ENCODE measurements around the gene SDF2. TPM values are rescaled to one million over a fixed set of nuclear protein-coding genes. Genes with fewer than 3 reads are reported as not detected.

SDF2 gene
- total and polyA plus RNA-seq, 10 donors, result 28.7 to 54.5 (median 46.5) TPM

DNA sequence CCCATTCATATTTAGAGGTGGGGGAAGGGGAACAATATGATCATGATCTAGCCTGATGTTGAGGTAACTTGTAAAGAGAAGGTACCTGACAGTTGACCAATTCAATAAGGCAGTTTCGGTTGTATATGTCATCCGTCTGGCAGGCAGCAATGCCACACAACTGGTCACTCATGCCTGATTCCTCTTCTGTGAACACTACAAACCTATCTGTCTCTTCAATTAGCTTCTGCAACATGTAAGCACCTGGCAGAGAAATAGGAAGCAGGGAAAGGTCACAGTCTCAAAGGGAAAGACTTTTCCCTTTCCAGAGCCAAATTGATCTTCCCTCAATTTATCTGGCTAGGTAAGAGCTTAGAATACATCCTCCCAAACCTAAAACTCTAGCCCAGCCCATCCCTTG lies 37.6 kb downstream of the SDF2 start:
- no peak overlapping the region for H3K4me3 ChIP-seq
- TF ChIP-seq POLR2A (IDR thresholded peaks at IDR 0.05), result no peak
- no peak for TF ChIP-seq POLR2AphosphoS5 (IDR thresholded peaks at IDR 0.05)
- TF ChIP-seq, protein P1, sequence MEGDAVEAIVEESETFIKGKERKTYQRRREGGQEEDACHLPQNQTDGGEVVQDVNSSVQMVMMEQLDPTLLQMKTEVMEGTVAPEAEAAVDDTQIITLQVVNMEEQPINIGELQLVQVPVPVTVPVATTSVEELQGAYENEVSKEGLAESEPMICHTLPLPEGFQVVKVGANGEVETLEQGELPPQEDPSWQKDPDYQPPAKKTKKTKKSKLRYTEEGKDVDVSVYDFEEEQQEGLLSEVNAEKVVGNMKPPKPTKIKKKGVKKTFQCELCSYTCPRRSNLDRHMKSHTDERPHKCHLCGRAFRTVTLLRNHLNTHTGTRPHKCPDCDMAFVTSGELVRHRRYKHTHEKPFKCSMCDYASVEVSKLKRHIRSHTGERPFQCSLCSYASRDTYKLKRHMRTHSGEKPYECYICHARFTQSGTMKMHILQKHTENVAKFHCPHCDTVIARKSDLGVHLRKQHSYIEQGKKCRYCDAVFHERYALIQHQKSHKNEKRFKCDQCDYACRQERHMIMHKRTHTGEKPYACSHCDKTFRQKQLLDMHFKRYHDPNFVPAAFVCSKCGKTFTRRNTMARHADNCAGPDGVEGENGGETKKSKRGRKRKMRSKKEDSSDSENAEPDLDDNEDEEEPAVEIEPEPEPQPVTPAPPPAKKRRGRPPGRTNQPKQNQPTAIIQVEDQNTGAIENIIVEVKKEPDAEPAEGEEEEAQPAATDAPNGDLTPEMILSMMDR (IDR thresholded peaks at IDR 0.05 in 8 of 11, conservative IDR thresholded peaks at IDR 0.05 in 3 of 11), result no peak
- no peaks in the 10 kb centered on the region for H3K27me3 ChIP-seq (replicated peaks in 1 of 7)
- DNase-seq, result no peak
- H3K4me1 ChIP-seq, result no peaks in the 10 kb centered on the region
- no peaks in the 10 kb centered on the region for H3K9me3 ChIP-seq
- 83 to 98% (median 86%) methylated on average over 2 of the region's 2 CpGs for WGBS, 5 donors
- peaks cover 8 to 100% (median 89%) of the 10 kb centered on the region in 6 donors for H3K36me3 ChIP-seq
- intact Hi-C loops (cut with DNase I; ENCODE audit: low total_unique reads), result no loop called here
- no peak overlapping the region for H3K27ac ChIP-seq

DNA sequence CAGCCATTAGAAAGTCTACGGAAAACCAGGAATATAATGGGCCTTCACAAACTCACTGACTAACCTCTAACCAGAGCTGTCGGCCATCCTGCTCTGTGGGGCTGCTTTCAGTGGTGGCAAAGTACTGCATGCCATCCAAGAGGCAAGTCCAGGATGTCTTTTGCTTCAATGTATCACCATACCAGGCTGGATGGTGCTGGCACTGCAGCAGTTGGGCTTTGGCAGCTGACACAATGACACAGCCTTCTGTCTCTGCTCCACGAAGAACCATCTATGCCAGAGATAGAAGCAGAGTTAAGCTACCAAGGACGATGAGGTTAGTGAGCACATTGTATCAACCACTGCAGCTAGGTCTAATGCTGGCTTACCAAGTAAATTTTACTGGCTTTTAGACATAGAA lies 38.0 kb downstream of the SDF2 start:
- no peaks in the 10 kb centered on the region for H3K27me3 ChIP-seq (replicated peaks in 1 of 7)
- intact Hi-C loops (cut with DNase I; ENCODE audit: low total_unique reads), result no loop called here
- TF ChIP-seq POLR2AphosphoS5 (IDR thresholded peaks at IDR 0.05), result no peak
- TF ChIP-seq, protein P1 (IDR thresholded peaks at IDR 0.05 in 8 of 11, conservative IDR thresholded peaks at IDR 0.05 in 3 of 11), result no peak
- TF ChIP-seq POLR2A (IDR thresholded peaks at IDR 0.05), result no peak
- H3K36me3 ChIP-seq, result peaks cover 10 to 100% (median 91%) of the 10 kb centered on the region in 6 donors
- H3K27ac ChIP-seq, result no peak overlapping the region
- DNase-seq, result no peak
- no peak overlapping the region for H3K4me3 ChIP-seq
- no peaks in the 10 kb centered on the region for H3K9me3 ChIP-seq
- 82 to 97% (median 96%) methylated on average over 4 of the region's 4 CpGs for WGBS, 5 donors
- H3K4me1 ChIP-seq, result no peaks in the 10 kb centered on the region

DNA sequence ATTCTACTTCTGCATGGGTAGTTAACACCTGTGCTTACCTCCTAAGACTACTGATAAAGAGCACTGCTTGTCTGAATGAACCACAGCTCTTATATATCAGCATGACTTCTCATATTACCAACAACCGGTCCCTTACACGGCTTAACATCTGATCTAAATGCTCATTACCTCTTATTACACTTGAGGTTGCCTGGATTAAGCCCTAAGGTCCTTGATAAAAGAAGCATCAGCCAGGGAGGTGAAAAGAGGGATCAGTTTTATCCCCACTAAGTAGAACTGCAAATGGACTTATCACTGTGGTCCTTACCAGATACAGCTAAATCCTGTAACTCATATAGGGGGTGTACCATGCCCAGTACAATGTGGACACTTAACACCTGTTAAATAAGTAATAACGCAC lies 39.5 kb downstream of the SDF2 start:
- Histone ChIP-seq H3K27ac (no peak overlapping the region), H3K4me3 (no peak overlapping the region), H3K9me3 (no peaks in the 10 kb centered on the region), H3K4me1 (no peaks in the 10 kb centered on the region), H3K27me3 (replicated peaks in 1 of 7) (no peaks in the 10 kb centered on the region), H3K36me3 (peaks cover 11 to 100% (median 95%) of the 10 kb centered on the region in 6 donors)
- TF ChIP-seq POLR2A (IDR thresholded peaks at IDR 0.05), result no peak
- 92 to 99% (median 96%) methylated on average over 3 of the region's 3 CpGs for WGBS, 5 donors
- intact Hi-C loops (cut with DNase I; ENCODE audit: low total_unique reads), result no loop called here
- no peak for DNase-seq

DNA sequence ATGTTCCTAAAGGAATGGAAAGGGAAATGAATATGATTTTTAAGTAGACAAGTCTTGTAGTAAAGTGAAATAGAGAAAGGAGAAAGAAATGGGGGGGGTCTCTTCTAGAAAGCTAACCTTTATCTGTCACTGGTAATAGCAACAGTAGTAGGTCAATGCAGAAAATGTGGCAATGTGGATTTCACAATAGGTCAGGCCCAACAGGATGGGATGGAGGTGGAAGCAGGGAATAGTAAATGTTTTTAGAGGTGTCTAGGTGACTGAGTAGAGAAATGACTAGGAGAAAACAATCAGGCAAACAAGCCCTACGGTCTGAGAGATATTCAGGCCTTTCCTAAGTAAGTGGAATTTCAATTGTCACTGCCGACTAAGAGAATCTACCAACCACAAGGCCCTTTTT lies 41.7 kb downstream of the SDF2 start:
- H3K9me3 ChIP-seq, result no peaks in the 10 kb centered on the region
- peaks cover 0 to 7% (median 0%) of the 10 kb centered on the region in 6 donors for H3K4me1 ChIP-seq
- no peak overlapping the region for H3K4me3 ChIP-seq
- no peaks in the 10 kb centered on the region for H3K27me3 ChIP-seq (replicated peaks in 1 of 7)
- H3K36me3 ChIP-seq, result peaks cover 16 to 100% (median 98%) of the 10 kb centered on the region in 6 donors
- WGBS, 5 donors, result 78 to 96% (median 93%) methylated on average over 2 of the region's 2 CpGs
- no peak for DNase-seq
- intact Hi-C loops (cut with DNase I; ENCODE audit: low total_unique reads), result no loop called here
- TF ChIP-seq POLR2A (IDR thresholded peaks at IDR 0.05) (no peak), POLR2AphosphoS5 (IDR thresholded peaks at IDR 0.05) (no peak)
- TF ChIP-seq, protein P1 (IDR thresholded peaks at IDR 0.05 in 8 of 11, conservative IDR thresholded peaks at IDR 0.05 in 3 of 11), result no peak
- H3K27ac ChIP-seq, result no peak overlapping the region

DNA sequence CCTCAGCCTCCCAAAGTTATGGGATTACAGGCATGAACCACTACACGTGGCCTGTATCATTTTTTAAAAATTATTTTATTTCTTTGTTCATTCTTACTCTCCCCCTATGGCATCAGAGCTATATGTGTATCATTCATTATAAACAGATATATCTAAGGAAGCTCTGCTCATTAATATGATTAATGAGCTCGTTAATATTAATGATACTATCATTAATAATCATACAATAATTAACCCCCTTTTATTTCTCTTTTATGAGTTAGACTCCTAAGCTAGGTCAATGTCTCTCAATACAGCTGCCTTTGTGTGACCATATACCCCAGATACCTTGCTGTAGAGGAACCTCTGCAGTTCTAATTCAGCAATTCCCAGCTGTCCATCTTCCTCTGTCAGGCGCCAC lies 43.2 kb downstream of the SDF2 start:
- peaks cover 0 to 19% (median under 1%) of the 10 kb centered on the region in 6 donors for H3K4me1 ChIP-seq
- intact Hi-C loops (cut with DNase I; ENCODE audit: low total_unique reads), result no loop called here

More for the DNA sequence above, 43.2 kb downstream of the SDF2 start:
- no peak overlapping the region for H3K27ac ChIP-seq
- DNase-seq, result no peak
- H3K4me3 ChIP-seq, result no peak overlapping the region
- no peak for TF ChIP-seq POLR2A (IDR thresholded peaks at IDR 0.05)
- no peak for TF ChIP-seq POLR2AphosphoS5 (IDR thresholded peaks at IDR 0.05)
- TF ChIP-seq, protein P1 (IDR thresholded peaks at IDR 0.05 in 8 of 11, conservative IDR thresholded peaks at IDR 0.05 in 3 of 11), result no peak
- 96 to 99% (median 97%) methylated on average over 3 of the region's 3 CpGs for WGBS, 5 donors
- no peaks in the 10 kb centered on the region for H3K27me3 ChIP-seq (replicated peaks in 1 of 7)
- H3K36me3 ChIP-seq, result peaks cover 18 to 100% (median 98%) of the 10 kb centered on the region in 6 donors
- no peaks in the 10 kb centered on the region for H3K9me3 ChIP-seq
